Adrenal gland (tissue), 12 donors: ENCODE results near the gene TRPM4. TPM values are rescaled to one million over a fixed set of nuclear protein-coding genes. Genes with fewer than 3 reads are reported as not detected.

Experiments
- DNase-seq, 7 donors: peaks; one replicate each; pipeline ENCODE4 v3.0.0-alpha.2; 2019 to 2020
- H3K27ac ChIP-seq, 5 donors: fragments of 200-600 bp; sonication (generic) in 4 of 5; 1 replicate in 3 of 5; 2 replicates in 2 of 5; pipeline versions ENCODE4 v1.5.1 to v1.8.0; 2016 to 2020; ENCODE audit warnings: mild to moderate bottlenecking in 1 of 5
- H3K27me3 ChIP-seq: fragments of 200-600 bp; 2 replicates; pipeline ENCODE4 v1.8.0; 2021
- H3K36me3 ChIP-seq, 2 donors: fragments of 200-600 bp; replicated peaks in 1 of 2; 1 replicate in 1 of 2; 2 replicates in 1 of 2; pipeline versions ENCODE4 v1.5.1 to v1.8.0; 2018 to 2022
- H3K4me1 ChIP-seq, 2 donors: fragments of 200-600 bp; replicated peaks in 1 of 2; 1 replicate in 1 of 2; 2 replicates in 1 of 2; pipeline versions ENCODE4 v1.5.1 to v1.8.0; 2018 to 2021
- H3K4me3 ChIP-seq, 4 donors: fragments of 200-600 bp; sonication (generic) in 3 of 4; one replicate each; pipeline ENCODE4 v1.5.1; 2016 to 2018
- H3K9me3 ChIP-seq, 3 donors: fragments of 200-600 bp; sonication (generic) in 1 of 3; replicated peaks in 1 of 3; 1 replicate in 2 of 3; 2 replicates in 1 of 3; pipeline versions ENCODE4 v1.5.1 to v1.8.0; 2016 to 2021
- POLR2A ChIP-seq, 2 donors: fragments of 450-650 bp; IDR thresholded peaks; one replicate each; pipeline ENCODE4 v1.6.1; 2017; ENCODE audit warnings: antibody characterized with exemption in 2 of 2, mild to moderate bottlenecking in 2 of 2, moderate library complexity in 1 of 2
- WGBS, 4 donors: extraction: QIAGEN DNeasy Blood & Tissue Kit in 2 of 4; methylation state at CpG; one replicate each; pipeline versions ENCODE4 v1.1.5 to v1.1.7; 2013 to 2017; 5-methylcytosine and 5-hydroxymethylcytosine counted together
- intact Hi-C, 2 donors: fragments of 100-400 bp; cut with DNase I; formaldehyde crosslinking; loops; one replicate each; pipeline versions ENCODE4 v1.14.1 to v1.15.0; 2022 to 2023
- polyA plus RNA-seq, 3 donors: library from polyadenylated mRNA; stranded (reverse); fragments of 200-250 nt in 2 of 3; fragments of 350-450 nt in 1 of 3; fragmentation: Illumina TruSeq in 1 of 3; extraction: RNeasy Lipid Tissue Mini Kit (QIAGEN cat#74804) in 1 of 3; gene quantifications; one replicate each; pipeline ENCODE4 v1.2.3, GENCODE V29; 2013 to 2014
- total RNA-seq, 9 donors: library from RNA; depleted of rRNA in 4 of 9; stranded (reverse); fragments of >200 nt in 4 of 9; fragments of 120-200 nt in 1 of 9; fragmentation: NEBNext Ultra II Directional in 1 of 9; extraction: Animal tissue kit (Norgen Biotek cat#: 25700) in 1 of 9; gene quantifications; one replicate each; pipeline versions ENCODE4 v1.1.0 to v1.2.4, GENCODE V29; 2013 to 2023
- TF ChIP-seq, protein P1 (sequence below), 6 experiments: fragments of 450-650 bp in 4 of 6; fragments of 200-600 bp in 2 of 6; sonication (generic) in 1 of 6; IDR thresholded peaks; 1 replicate in 5 of 6; 2 replicates in 1 of 6; pipeline versions ENCODE4 v1.5.1 to v1.8.0; 2016 to 2021; ENCODE audit warnings: antibody characterized with exemption in 6 of 6, mild to moderate bottlenecking in 2 of 6, moderate library complexity in 1 of 6
- donor health status: healthy with polysubstance abuse.
- donor health status: Bipolar disorder and iron deficiency.
- donor health status: DM: yes; HTN: yes; CAD: no.
- donor health status: DM: no; HTN: no; CAD: no.
- donor health status: DM: no; HTN: no; CAD: no.
- donor health status: DM: yes; HTN: yes; CAD: no.

The TRPM4 gene
- total and polyA plus RNA-seq, 12 donors, result 4.2 to 56.3 (median 15.7) TPM

DNA sequence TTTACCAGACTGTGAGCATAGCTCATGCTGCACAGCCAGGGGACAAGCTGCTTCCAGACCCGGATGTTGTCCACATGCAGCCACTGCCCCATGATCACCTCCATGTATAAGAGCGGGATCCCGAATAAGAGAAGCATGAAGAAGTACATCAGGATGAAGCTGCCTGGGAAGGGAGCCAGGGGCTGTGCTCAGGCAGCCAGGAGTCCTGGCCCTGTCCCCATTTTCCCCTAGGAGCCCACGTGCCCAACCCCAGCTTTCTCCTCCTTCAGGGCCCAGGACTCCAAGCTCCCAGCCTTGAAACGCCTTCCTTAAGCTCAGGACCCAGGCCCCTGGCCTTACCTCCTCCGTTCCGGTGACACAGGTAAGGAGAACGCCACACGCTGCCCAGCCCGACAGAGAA lies 98.1 kb downstream of the TRPM4 start:
- Histone ChIP-seq H3K4me3 (no peak overlapping the region), H3K27me3 (peaks cover 6% of the 10 kb centered on the region), H3K9me3 (peaks cover 0 to 6% (median 0%) of the 10 kb centered on the region in 3 donors), H3K27ac (no peak overlapping the region), H3K4me1 (no peaks in the 10 kb centered on the region), H3K36me3 (no peaks in the 10 kb centered on the region)
- WGBS, 4 donors, result 78 to 90% (median 85%) methylated on average over 7 to 10 of the region's 10 CpGs
- no peak for DNase-seq
- no peak for TF ChIP-seq POLR2A (IDR thresholded peaks at IDR 0.05)
- TF ChIP-seq, protein P1, sequence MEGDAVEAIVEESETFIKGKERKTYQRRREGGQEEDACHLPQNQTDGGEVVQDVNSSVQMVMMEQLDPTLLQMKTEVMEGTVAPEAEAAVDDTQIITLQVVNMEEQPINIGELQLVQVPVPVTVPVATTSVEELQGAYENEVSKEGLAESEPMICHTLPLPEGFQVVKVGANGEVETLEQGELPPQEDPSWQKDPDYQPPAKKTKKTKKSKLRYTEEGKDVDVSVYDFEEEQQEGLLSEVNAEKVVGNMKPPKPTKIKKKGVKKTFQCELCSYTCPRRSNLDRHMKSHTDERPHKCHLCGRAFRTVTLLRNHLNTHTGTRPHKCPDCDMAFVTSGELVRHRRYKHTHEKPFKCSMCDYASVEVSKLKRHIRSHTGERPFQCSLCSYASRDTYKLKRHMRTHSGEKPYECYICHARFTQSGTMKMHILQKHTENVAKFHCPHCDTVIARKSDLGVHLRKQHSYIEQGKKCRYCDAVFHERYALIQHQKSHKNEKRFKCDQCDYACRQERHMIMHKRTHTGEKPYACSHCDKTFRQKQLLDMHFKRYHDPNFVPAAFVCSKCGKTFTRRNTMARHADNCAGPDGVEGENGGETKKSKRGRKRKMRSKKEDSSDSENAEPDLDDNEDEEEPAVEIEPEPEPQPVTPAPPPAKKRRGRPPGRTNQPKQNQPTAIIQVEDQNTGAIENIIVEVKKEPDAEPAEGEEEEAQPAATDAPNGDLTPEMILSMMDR (IDR thresholded peaks at IDR 0.05), result no peak
- intact Hi-C loops, result no loop called here

DNA sequence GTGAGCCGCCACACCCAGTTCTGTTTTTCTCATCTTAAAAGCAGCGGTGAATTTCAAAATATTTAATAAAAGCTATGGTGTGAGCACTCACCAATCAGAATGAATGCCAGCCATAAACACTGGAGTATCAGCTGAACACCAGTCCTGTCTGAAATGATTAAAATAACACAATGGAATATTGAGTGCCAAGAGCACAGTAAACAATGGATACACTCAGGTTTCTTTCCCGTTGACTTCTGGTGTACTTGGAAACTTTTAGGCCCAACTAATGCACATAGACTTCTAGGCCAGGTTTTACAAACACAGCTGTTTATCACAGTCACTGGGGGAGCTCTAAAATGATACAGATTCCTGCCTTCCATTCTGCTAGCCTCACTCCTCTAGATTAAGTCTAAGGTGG lies 99.1 kb downstream of the TRPM4 start:
- H3K36me3 ChIP-seq, result no peaks in the 10 kb centered on the region
- H3K4me1 ChIP-seq, result no peaks in the 10 kb centered on the region
- TF ChIP-seq, protein P1 (IDR thresholded peaks at IDR 0.05), result no peak
- TF ChIP-seq POLR2A (IDR thresholded peaks at IDR 0.05), result no peak
- H3K4me3 ChIP-seq, result no peak overlapping the region
- WGBS, 4 donors, result 83 to 86% (median 85%) methylated on average over 3 of the region's 3 CpGs
- H3K27me3 ChIP-seq, result peaks cover 6% of the 10 kb centered on the region
- intact Hi-C loops, result no loop called here
- H3K27ac ChIP-seq, result no peak overlapping the region
- peaks cover 0 to 6% (median 0%) of the 10 kb centered on the region in 3 donors for H3K9me3 ChIP-seq
- no peak for DNase-seq

Other genes with a start within 250 kb of the TRPM4 start
- under 1 TPM in 4 of 9 donors, not detected in 5; 0.17 to 0.56 (median 0.33) TPM for gene DHDH, start 224.1 kb upstream of the TRPM4 start, total RNA-seq
- 1 to 10 TPM in 1 of 3 donors, under 1 TPM in 2; 0.27 to 2.8 (median 0.47) TPM for gene DHDH, start 224.1 kb upstream of the TRPM4 start, polyA plus RNA-seq
- gene BAX, start 202.9 kb upstream of the TRPM4 start, total RNA-seq, result 10 to 100 TPM; 18.1 to 79.0 (median 56.1) TPM
- gene BAX, start 202.9 kb upstream of the TRPM4 start, polyA plus RNA-seq, result 10 to 100 TPM; 21.5 to 61.3 (median 41.0) TPM
- over 10,000 TPM in 1 of 9 donors, 1,000 to 10,000 TPM in 8; 3,284 to 11,726 (median 3,862) TPM for gene FTL, start 192.5 kb upstream of the TRPM4 start, total RNA-seq
- 1,000 to 10,000 TPM; 2,288 to 7,123 (median 4,274) TPM for gene FTL, start 192.5 kb upstream of the TRPM4 start, polyA plus RNA-seq
- gene GYS1, start 164.5 kb upstream of the TRPM4 start, total RNA-seq, result 10 to 100 TPM; 23.7 to 63.9 (median 36.9) TPM
- 10 to 100 TPM; 35.2 to 45.9 (median 37.7) TPM for gene GYS1, start 164.5 kb upstream of the TRPM4 start, polyA plus RNA-seq
- 100 to 1,000 TPM in 2 of 9 donors, 10 to 100 TPM in 7; 45.4 to 143 (median 76.8) TPM for gene RUVBL2, start 163.9 kb upstream of the TRPM4 start, total RNA-seq
- 10 to 100 TPM; 41.3 to 93.3 (median 70.7) TPM for gene RUVBL2, start 163.9 kb upstream of the TRPM4 start, polyA plus RNA-seq
- gene LHB, start 140.7 kb upstream of the TRPM4 start, total RNA-seq, result 1 to 10 TPM in 3 of 9 donors, under 1 TPM in 1, not detected in 5; 0.74 to 6.5 (median 1.4) TPM
- 1 to 10 TPM in 2 of 3 donors, under 1 TPM in 1; 0.38 to 8.8 (median 6.0) TPM for gene LHB, start 140.7 kb upstream of the TRPM4 start, polyA plus RNA-seq
- gene CGB3, start 133.5 kb upstream of the TRPM4 start, total RNA-seq, result not detected
- gene CGB3, start 133.5 kb upstream of the TRPM4 start, polyA plus RNA-seq, result not detected
- not detected for gene CGB2, start 125.9 kb upstream of the TRPM4 start, total RNA-seq
- not detected for gene CGB2, start 125.9 kb upstream of the TRPM4 start, polyA plus RNA-seq
- gene CGB1, start 120.9 kb upstream of the TRPM4 start, total RNA-seq, result under 1 TPM in 1 of 9 donors, not detected in 8; 0.53 TPM
- gene CGB1, start 120.9 kb upstream of the TRPM4 start, polyA plus RNA-seq, result not detected
- not detected for gene CGB5, start 113.9 kb upstream of the TRPM4 start, total RNA-seq
- under 1 TPM in 1 of 3 donors, not detected in 2; 0.72 TPM for gene CGB5, start 113.9 kb upstream of the TRPM4 start, polyA plus RNA-seq
- gene CGB8, start 108.7 kb upstream of the TRPM4 start, total RNA-seq, result not detected
- not detected for gene CGB8, start 108.7 kb upstream of the TRPM4 start, polyA plus RNA-seq
- under 1 TPM in 2 of 9 donors, not detected in 7; 0.15 to 0.28 TPM for gene CGB7, start 100.0 kb upstream of the TRPM4 start, total RNA-seq
- under 1 TPM in 2 of 3 donors, not detected in 1; 0.13 to 0.97 TPM for gene CGB7, start 100.0 kb upstream of the TRPM4 start, polyA plus RNA-seq
- under 1 TPM in 1 of 9 donors, not detected in 8; 0.55 TPM for gene NTF4, start 93.0 kb upstream of the TRPM4 start, total RNA-seq
- not detected for gene NTF4, start 93.0 kb upstream of the TRPM4 start, polyA plus RNA-seq
- gene KCNA7, start 85.1 kb upstream of the TRPM4 start, total RNA-seq, result not detected
- not detected for gene KCNA7, start 85.1 kb upstream of the TRPM4 start, polyA plus RNA-seq
- gene SNRNP70, start 72.3 kb upstream of the TRPM4 start, total RNA-seq, result 100 to 1,000 TPM; 109 to 443 (median 221) TPM
- 1,000 to 10,000 TPM in 1 of 3 donors, 100 to 1,000 TPM in 2; 114 to 1,255 (median 535) TPM for gene SNRNP70, start 72.3 kb upstream of the TRPM4 start, polyA plus RNA-seq
- 10 to 100 TPM in 4 of 9 donors, 1 to 10 TPM in 5; 4.9 to 15.3 (median 9.5) TPM for gene LIN7B, start 43.4 kb upstream of the TRPM4 start, total RNA-seq
- 10 to 100 TPM in 2 of 3 donors, 1 to 10 TPM in 1; 4.4 to 35.2 (median 32.9) TPM for gene LIN7B, start 43.4 kb upstream of the TRPM4 start, polyA plus RNA-seq
- gene C19orf73, start 38.6 kb upstream of the TRPM4 start, total RNA-seq, result 1 to 10 TPM in 8 of 9 donors, under 1 TPM in 1; 0.94 to 4.7 (median 1.8) TPM
- 1 to 10 TPM; 1.1 to 8.2 (median 4.5) TPM for gene C19orf73, start 38.6 kb upstream of the TRPM4 start, polyA plus RNA-seq
- 10 to 100 TPM in 6 of 9 donors, 1 to 10 TPM in 3; 6.1 to 21.5 (median 14.7) TPM for gene PPFIA3, start 38.2 kb upstream of the TRPM4 start, total RNA-seq
- 10 to 100 TPM in 2 of 3 donors, 1 to 10 TPM in 1; 2.9 to 60.2 (median 27.3) TPM for gene PPFIA3, start 38.2 kb upstream of the TRPM4 start, polyA plus RNA-seq
- 10 to 100 TPM in 1 of 9 donors, 1 to 10 TPM in 7, under 1 TPM in 1; 0.77 to 28.4 (median 2.8) TPM for gene HRC, start 2.4 kb upstream of the TRPM4 start, total RNA-seq
- gene HRC, start 2.4 kb upstream of the TRPM4 start, polyA plus RNA-seq, result 1 to 10 TPM; 2.1 to 2.5 (median 2.4) TPM
- gene SLC6A16, start 167.4 kb downstream of the TRPM4 start, total RNA-seq, result 1 to 10 TPM in 3 of 9 donors, under 1 TPM in 5, not detected in 1; 0.17 to 1.7 (median 0.71) TPM
- 1 to 10 TPM; 1.1 to 3.5 (median 2.6) TPM for gene SLC6A16, start 167.4 kb downstream of the TRPM4 start, polyA plus RNA-seq
- gene CD37, start 177.6 kb downstream of the TRPM4 start, total RNA-seq, result 10 to 100 TPM in 8 of 9 donors, under 1 TPM in 1; 0.61 to 26.1 (median 15.8) TPM
- gene CD37, start 177.6 kb downstream of the TRPM4 start, polyA plus RNA-seq, result 10 to 100 TPM in 1 of 3 donors, 1 to 10 TPM in 2; 5.4 to 27.1 (median 8.9) TPM
- gene TEAD2, start 204.6 kb downstream of the TRPM4 start, total RNA-seq, result 10 to 100 TPM in 8 of 9 donors, 1 to 10 TPM in 1; 5.4 to 42.8 (median 26.0) TPM
- 10 to 100 TPM; 11.3 to 31.1 (median 28.7) TPM for gene TEAD2, start 204.6 kb downstream of the TRPM4 start, polyA plus RNA-seq
- gene DKKL1, start 206.1 kb downstream of the TRPM4 start, total RNA-seq, result under 1 TPM in 4 of 9 donors, not detected in 5; 0.28 to 0.50 (median 0.43) TPM
- gene DKKL1, start 206.1 kb downstream of the TRPM4 start, polyA plus RNA-seq, result under 1 TPM in 2 of 3 donors, not detected in 1; 0.44 to 0.56 TPM
- under 1 TPM in 2 of 9 donors, not detected in 7; 0.74 to 0.97 TPM for gene KASH5, start 230.5 kb downstream of the TRPM4 start, total RNA-seq
- gene KASH5, start 230.5 kb downstream of the TRPM4 start, polyA plus RNA-seq, result not detected